Esophagus muscularis mucosa (tissue), 3 donors: ENCODE measurements around the gene B3GNT5.

Experiments
- CTCF ChIP-seq, 3 experiments: fragments of 200-600 bp in 2 of 3; fragments of 450-650 bp in 1 of 3; sonication (generic) in 2 of 3; IDR thresholded peaks; one replicate each; pipeline ENCODE4 v1.5.1; 2017 to 2019; ENCODE audit warnings: antibody characterized with exemption in 3 of 3, mild to moderate bottlenecking in 2 of 3, moderate library complexity in 1 of 3
- POLR2A ChIP-seq: fragments of 450-650 bp; IDR thresholded peaks from one replicate; pipeline ENCODE4 v1.6.1; 2017; ENCODE audit warnings: antibody characterized with exemption, moderate library complexity, mild to moderate bottlenecking, low read depth

- TF ChIP-seq CTCF (IDR thresholded peaks at IDR 0.05) (no peak), POLR2A (no peak)
Measured at GRCh38 chr3:183218826-183219225, 34.2 kb upstream of the B3GNT5 start.
